Brain pericyte (primary cell): ENCODE measurements around the gene ANKS1B.
"Not testable (repeated sequence)": the region's sequence is repeated elsewhere in the genome, so short reads cannot be mapped to it uniquely, and the experiment has no call there.

ENCODE experiments used
- DNase-seq: peaks from one replicate; pipeline ENCODE4 v3.0.0-alpha.2; 2012; ENCODE audit warnings: low read depth, low spot score

The ANKS1B gene

DNA sequence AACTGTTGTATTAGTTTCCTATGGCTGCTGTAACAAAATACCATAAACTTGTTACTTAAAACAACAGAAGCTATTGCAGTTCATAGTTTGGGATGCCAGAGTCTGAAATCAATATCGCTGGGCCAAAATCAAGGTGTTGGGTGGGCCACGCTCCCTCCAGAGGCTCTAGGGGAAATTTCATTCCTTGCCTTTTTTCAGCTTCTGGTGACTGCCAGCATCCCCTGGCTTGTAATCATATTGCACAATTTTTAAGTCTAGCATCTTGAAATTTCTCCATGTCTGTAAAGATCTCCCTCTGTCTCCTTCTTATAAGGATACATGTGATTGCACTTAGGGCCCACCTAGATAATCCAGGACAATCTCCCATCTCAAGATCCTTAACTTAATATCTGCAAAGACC lies 386.0 kb downstream of the ANKS1B start:
- no peak for DNase-seq

GRCh38 chr12:99596762-99597161 lies 388.0 kb downstream of the ANKS1B start:
- no peak for DNase-seq

- not testable (repeated sequence) for DNase-seq
Measured at GRCh38 chr12:99577125-99577524, 407.6 kb downstream of the ANKS1B start.

DNA sequence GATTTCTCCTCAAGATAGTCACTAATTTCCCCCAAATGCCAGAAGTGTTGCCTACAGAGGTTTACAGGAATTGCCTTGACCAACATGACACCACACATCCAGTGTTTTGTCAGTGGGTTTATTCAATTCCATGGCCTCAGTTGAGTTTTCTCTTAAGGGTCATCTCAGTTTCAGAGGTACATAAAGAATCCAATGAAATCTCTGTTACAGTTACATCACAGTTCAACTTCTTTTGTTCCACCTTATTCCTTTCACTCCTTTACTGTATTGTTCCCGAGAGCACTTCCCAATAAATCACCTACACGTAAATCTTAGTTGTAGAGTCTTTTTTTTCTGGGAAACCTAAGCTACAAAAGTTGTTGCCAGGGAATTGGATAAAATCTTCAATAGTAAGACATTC lies 410.8 kb downstream of the ANKS1B start:
- no peak for DNase-seq

GRCh38 chr12:99567072-99567471 lies 417.7 kb downstream of the ANKS1B start:
- DNase-seq, result no peak

DNA sequence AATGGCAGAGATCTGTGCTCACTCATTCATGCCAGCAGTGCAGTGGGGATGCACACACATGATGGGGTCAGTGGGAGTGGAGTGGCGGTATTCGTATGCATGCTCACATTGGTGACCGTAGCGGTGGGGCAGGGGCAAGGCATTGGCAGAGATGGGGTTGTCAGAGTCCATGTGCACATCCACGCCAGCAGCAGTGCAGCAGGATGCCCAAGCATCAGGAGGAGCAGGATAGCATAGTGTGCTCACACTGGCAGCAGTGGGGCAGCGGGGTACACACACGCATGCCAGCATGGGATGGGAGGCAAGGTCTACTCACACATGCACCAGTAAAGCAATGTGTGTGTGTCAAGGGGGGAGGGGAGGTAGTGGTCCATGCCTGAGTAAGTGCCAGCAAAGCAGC lies 426.6 kb downstream of the ANKS1B start:
- no peak for DNase-seq

GRCh38 chr12:99553461-99553860 lies 431.3 kb downstream of the ANKS1B start:
- no peak for DNase-seq

- DNase-seq, result no peak
Measured at GRCh38 chr12:99552022-99552421, 432.7 kb downstream of the ANKS1B start.

DNA sequence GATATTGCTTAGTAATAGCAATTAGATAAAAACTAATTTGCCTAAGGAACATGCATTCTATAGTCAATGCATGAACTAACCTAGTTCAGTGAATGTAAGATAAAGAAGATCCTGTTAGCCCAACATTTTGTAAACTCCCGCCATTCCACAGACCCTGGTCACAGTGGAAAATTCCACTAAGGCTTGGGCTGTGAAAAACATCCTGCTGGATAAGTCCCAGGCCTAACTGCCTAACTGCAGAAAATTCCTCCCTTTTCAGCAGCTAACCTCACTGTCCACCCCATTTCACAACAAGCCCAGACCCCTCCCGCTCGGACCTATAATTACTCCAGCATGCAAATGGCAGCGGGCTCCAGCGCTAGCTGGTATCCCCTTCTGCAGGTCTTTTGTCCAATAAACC lies 435.1 kb downstream of the ANKS1B start:
- DNase-seq, result no peak

DNA sequence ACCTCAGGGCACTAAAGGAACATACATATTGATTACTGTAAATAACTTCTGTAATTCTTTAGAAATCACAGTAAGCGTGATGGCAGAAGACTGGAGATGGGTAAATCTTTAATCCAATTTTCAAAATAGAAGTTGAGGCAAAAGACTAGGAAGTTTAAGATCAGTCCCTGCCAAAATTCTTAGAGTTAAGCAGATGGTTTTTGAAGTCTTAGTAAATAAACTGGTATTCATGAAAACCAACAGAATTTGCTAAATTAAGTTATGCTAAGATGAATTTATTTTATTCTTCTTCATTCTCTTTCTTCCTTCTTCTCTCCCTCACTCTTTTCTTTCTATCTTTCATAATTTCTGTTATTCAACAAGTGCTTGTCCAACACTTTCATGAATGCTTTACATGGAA lies 435.5 kb downstream of the ANKS1B start:
- DNase-seq, result no peak

- DNase-seq, result no peak
Measured at GRCh38 chr12:99544457-99544856, 440.3 kb downstream of the ANKS1B start.

DNA sequence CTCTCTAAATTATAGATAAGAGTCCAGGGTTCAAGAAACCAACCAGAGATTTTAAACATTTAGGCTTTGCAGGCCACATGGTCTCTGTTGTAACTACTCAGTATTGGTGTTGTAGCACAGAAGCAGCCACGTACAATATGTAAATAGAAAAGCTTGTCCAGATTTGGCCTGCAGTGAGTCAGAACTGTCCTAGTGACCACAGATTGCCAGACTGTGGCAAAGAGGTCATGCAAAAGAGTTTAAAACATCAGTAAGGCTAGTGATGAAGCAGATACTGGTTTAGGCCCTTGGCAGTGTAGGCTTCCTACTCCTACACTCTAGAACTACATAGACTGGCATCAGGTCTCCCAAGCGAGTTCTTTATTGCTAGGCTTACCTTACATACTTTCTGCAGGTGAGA lies 454.8 kb downstream of the ANKS1B start:
- DNase-seq, result no peak

DNA sequence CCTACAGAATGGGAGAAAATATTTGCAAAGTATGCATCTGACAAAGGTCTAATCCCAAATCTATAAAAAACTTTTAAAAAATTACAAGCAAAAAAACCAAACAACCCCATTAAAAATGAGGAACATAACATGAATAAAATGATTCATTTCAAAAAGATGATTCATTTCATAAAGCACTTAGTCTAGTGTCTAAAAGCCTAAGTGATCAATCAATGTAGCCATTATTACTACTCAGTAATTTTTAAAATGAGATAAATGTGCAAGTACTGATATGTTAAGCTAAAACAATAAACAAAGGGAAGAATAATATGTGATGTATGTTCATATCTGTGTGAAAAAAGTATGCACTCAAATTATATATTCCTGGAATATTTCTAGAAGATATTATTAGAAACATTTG lies 456.3 kb downstream of the ANKS1B start:
- no peak for DNase-seq

DNA sequence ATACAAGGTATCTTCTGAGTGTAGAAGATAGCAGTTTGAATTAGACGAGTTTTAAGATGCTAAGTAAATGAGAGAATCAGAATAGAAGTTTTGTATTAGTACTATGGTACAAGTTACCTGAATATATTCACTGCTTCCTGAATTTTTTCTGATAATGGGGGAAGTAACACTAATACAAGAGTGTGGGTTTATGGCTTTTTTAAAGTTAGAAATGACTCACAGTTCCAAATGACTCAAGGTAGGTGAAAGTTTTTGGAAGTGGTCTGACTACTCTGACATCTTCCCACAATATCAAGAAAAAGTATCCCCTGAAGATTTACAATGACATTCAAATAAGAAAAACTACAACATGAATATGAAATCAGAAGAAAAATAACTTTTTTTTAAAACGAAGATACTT lies 460.9 kb downstream of the ANKS1B start:
- no peak for DNase-seq

- DNase-seq, result no peak
Measured at GRCh38 chr12:99522456-99522855, 462.3 kb downstream of the ANKS1B start.

- no peak for DNase-seq
Measured at GRCh38 chr12:99521664-99522063, 463.1 kb downstream of the ANKS1B start.

DNA sequence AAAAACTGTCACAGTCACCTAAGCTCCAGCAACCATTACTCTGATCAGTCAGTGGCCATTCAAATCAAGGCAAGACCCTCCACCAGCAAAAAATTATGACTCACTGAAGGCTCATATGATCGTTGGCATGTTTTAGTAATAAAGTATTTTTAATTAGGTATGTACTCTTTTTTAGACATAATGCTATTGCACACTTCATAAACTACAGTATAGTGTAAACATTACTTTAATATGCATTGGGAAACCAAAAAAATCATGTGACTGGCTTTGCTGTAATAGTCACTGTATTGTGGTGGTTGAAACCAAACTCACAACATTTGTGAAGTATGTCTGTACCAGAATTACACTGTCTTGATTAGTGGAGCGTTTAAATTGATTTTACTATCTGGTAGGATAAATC lies 471.7 kb downstream of the ANKS1B start:
- no peak for DNase-seq

- no peak for DNase-seq
Measured at GRCh38 chr12:99505805-99506204, 478.9 kb downstream of the ANKS1B start.

DNA sequence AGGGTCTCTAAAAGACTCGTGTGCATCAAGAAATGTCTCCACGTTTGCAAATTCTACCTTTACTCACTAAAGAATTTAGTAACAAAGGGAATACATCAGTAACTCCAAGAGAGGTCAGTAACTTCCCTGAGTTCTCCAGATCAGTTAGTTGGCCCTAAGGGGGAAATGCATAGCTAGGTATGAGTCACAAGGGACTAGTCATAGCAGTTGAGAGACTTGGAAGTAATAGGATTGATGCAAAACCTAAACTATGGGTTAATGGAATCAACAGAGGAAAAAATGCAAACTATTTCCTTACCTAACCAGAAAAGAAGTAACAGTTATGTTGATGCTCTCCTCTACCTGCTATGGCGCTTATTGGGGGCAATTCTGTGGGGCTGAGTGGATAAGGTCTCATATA lies 486.0 kb downstream of the ANKS1B start:
- no peak for DNase-seq

- DNase-seq, result no peak
Measured at GRCh38 chr12:99495799-99496198, 488.9 kb downstream of the ANKS1B start.

GRCh38 chr12:99493197-99493596 lies 491.5 kb downstream of the ANKS1B start:
- DNase-seq, result no peak

DNA sequence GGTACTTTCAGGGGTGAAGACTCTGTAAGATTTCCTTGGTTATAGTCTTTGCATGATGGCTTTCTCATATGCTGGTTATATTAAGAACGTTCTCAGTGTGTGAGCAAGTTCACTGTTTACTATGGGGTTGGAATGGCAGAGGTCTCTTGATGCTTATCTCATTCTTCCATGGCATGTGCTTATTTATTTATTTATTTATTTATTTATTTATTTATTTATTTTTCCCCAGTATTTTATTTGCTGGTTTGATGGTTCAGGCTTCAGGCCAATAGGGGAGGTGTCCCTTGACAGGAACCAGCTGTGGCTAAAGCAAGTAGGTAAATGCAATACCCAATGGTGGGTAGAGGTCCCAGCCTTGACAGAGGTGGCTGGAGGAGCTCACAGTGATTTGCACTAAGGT lies 498.5 kb downstream of the ANKS1B start:
- DNase-seq, result no peak

- DNase-seq, result no peak
Measured at GRCh38 chr12:99479149-99479548, 505.6 kb downstream of the ANKS1B start.

DNA sequence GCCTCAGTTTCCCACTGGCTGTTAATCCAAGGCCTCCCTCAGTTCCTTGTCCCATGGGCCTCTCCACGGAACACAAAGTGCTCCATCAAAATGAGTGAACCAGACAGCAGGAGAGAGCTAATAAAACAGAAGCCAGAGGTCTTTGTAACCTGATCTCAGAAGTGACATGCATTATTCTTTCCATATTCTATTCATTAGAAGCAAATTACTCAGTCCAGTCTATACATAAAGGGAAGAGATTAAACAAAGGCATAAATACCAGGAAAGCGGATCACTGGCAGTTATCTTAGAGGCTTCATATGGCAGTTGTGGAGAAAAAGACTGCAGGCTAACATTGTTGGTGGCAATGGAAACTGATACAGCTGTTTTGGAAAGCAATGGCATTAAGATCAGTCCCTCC lies 507.8 kb downstream of the ANKS1B start:
- no peak for DNase-seq
